Fibroblast of gingiva (primary cell): ENCODE measurements around the gene PTPRN2.
"Not testable (repeated sequence)": the region's sequence is repeated elsewhere in the genome, so short reads cannot be mapped to it uniquely, and the experiment has no call there.

Experiments
- DNase-seq: peaks from one replicate; pipeline ENCODE4 v3.0.0-alpha.2; 2011; ENCODE audit warnings: low read depth

The PTPRN2 gene

GRCh38 chr7:157901166-157901565, 686.5 kb downstream of the PTPRN2 start:
- DNase-seq, result no peak

GRCh38 chr7:157900556-157900955, 687.1 kb downstream of the PTPRN2 start:
- no peak for DNase-seq

GRCh38 chr7:157900011-157900410, 687.6 kb downstream of the PTPRN2 start:
- no peak for DNase-seq

- no peak for DNase-seq
Observed at GRCh38 chr7:157898802-157899505, 688.7 kb downstream of the PTPRN2 start.

GRCh38 chr7:157898261-157898660, 689.4 kb downstream of the PTPRN2 start:
- no peak for DNase-seq

GRCh38 chr7:157897681-157898080, 689.9 kb downstream of the PTPRN2 start:
- no peak for DNase-seq

- no peak for DNase-seq
Observed at GRCh38 chr7:157896774-157897555, 690.7 kb downstream of the PTPRN2 start.

- DNase-seq, result not testable (repeated sequence)
Observed at GRCh38 chr7:157896376-157896675, 691.3 kb downstream of the PTPRN2 start.

- no peak for DNase-seq
Observed at GRCh38 chr7:157895520-157896375, 691.9 kb downstream of the PTPRN2 start.

GRCh38 chr7:157895098-157895497, 692.5 kb downstream of the PTPRN2 start:
- DNase-seq, result not testable (repeated sequence)

GRCh38 chr7:157893535-157894044, 694.0 kb downstream of the PTPRN2 start:
- DNase-seq, result no peak

GRCh38 chr7:157892751-157893523, 694.7 kb downstream of the PTPRN2 start:
- DNase-seq, result no peak

GRCh38 chr7:157890921-157891401, 696.7 kb downstream of the PTPRN2 start:
- DNase-seq, result no peak

GRCh38 chr7:157889480-157889879, 698.1 kb downstream of the PTPRN2 start:
- no peak for DNase-seq

GRCh38 chr7:157888579-157888978, 699.0 kb downstream of the PTPRN2 start:
- no peak for DNase-seq

- no peak for DNase-seq
Observed at GRCh38 chr7:157887400-157887799, 700.2 kb downstream of the PTPRN2 start.

- DNase-seq, result no peak
Observed at GRCh38 chr7:157886711-157887110, 700.9 kb downstream of the PTPRN2 start.

GRCh38 chr7:157886266-157886665, 701.4 kb downstream of the PTPRN2 start:
- DNase-seq, result no peak

- no peak for DNase-seq
Observed at GRCh38 chr7:157885140-157885539, 702.5 kb downstream of the PTPRN2 start.

- no peak for DNase-seq
Observed at GRCh38 chr7:157884461-157885062, 703.1 kb downstream of the PTPRN2 start.
